Left lobe of liver (tissue), 2 donors: Measurements from ENCODE around the gene PI4K2A. TPM values are rescaled to one million over a fixed set of nuclear protein-coding genes. Genes with fewer than 3 reads are reported as not detected.

Experiments used
- ATAC-seq: fragments of 200-7000 bp; cut with Tn5 transposase; one replicate; pipeline ENCODE4 v1.9.1; 2020; ENCODE audit warnings: mild to moderate bottlenecking, moderate library complexity
- DNase-seq: peaks from one replicate; pipeline ENCODE4 v3.0.0-alpha.2; 2020; ENCODE audit warnings: low spot score
- total RNA-seq: library from RNA; stranded (reverse); gene quantifications from one replicate; pipeline ENCODE4 v1.2.1, GENCODE V29; 2021
- donor health status: DM: no; HTN: no; CAD: no; lungs with moderate emphysema.
- donor health status: DM: no; HTN: yes; CAD: no.

PI4K2A gene
- total RNA-seq, 1 donor from 2014 or later: 5.6 TPM

DNA sequence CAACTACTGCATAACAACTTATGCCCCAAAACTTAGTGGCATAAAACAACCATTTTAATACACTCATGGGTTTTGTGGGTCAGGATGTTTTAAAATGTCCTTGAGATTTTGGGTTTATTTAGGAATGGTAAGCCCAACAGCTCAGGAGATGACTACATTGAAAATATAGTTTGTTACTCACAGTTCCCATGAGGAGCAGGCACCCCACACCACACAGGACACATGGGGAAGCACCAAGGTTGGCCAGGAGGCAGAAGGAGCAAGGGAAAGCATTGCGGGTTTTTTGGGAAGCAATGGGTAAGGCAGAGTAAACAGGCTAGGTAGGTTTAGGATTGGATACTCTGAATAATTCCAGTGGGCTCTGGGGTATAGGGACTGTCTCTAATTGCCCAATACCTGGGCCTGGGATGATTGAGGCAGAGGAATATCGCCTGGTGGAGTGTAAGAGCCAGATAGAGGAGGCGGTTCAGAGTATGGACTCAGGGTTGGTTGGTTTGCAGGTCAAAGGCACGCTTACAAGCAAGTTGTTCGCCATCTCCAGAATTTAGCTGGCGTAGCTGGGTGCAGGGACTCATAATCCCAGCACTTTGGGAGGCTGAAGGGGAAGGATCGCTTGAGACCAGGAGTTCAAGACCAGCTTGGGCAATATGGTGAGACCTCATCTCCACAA is 63.1 kb downstream of the PI4K2A start:
- DNase-seq (no peak), ATAC-seq (no peak)

DNA sequence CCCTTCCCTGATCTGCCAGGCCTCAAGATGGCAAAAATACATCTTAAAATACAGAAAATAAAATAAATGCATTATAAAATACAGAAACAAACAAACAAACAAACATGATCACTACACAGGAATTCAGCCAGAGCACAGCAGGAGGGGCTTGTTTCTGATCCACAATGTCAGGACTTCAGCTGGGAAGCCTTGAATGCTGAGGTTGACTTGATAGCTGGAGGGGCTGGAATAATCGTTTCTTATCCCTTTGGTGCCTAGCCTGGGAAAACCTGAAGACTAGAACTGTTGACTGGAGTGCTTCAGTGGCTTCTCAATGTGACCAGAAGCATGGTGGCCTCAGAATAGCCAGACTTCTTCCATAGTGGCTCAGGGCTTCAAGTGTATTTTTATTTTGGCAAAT is 63.9 kb downstream of the PI4K2A start:
- no peak for DNase-seq

DNA sequence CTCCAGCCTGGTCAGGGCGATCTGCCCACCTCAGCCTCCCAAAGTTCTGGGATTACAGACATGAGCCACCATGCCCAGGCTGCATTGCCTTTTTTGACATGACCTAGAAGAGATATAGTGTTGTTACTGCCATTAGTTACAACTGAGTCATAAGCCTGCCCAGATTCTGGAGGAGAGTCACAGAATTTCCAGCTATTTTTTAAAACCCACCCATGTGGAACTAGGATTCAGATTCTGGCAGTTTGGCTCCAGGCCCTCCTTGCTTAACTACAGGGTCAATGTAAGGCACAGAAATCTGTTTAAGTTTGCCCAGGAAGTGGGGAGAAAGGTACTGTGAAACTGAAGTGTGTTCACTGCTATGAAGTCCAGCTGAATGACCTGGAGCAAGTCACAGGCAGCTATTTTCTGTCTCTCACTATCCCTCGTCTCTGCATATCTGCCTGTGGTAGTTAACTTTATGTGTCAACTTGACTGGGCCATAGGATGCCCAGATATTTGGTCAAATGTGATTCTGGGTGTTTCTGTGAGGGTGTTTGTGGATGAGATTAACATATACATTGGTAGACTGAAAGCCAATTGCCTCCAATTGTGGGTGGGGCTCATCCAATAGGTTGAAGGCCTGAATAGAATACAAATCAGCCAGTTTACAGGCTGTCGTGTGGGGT is 64.7 kb downstream of the PI4K2A start:
- DNase-seq (no peak), ATAC-seq (no peak)

More for the DNA sequence above, 63.9 kb downstream of the PI4K2A start:
- no peak for ATAC-seq

DNA sequence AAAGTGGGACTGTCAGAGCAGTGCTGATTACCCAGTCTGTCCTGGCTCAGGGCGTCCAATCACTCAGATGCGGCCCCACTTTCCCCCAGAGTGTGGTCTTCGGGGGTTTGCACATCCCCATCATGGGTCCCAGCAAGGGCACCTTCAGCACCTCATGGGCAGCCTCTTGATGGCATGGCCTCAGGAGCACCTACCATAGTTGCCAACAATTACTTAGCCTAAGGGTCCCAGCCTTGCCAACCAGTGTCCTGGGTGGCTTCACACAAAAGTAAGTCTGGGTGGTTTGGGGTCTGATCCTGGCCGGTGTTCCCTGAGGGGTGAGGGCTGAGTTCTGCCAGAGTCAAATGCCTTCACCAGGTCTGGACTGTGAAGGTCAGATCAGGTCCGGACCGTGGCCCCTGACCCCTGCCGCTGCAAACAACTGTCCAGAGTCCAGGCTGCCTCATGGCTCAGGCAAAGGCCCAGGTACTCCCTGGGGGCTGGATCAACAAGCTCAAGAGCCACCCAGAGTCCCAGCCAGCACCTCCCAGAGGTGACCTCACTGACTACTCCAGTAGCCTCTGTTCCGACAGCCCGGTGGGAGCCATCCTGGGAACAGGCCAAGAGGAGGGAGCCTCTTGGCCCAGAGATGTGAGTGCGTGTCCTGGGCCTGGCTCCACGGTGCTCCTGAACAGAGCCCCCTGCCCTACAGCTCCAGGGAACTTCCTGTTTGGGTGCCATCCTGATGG is 66.8 kb downstream of the PI4K2A start:
- DNase-seq (peak; percentile 89), ATAC-seq (peak; percentile 95)

DNA sequence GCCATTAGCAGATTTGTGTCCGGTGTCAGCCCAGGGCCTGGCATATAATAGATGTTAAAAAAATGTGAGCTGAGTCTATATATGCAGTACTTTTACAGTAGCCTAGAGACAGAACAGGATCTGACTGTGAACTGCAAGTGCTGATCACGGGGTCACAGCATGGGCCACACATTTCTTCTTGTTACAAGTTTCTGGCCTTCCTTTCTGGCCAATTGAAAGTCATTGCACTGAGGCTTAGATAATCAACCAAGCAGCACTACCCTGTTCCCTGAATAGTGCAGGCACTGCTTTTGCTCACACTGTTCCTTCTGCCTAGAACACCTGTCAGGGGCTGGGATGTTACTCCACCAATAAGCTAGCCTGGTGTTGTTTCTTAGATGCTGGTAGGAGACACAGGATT is 67.7 kb downstream of the PI4K2A start:
- no peak for ATAC-seq
- DNase-seq: no peak

DNA sequence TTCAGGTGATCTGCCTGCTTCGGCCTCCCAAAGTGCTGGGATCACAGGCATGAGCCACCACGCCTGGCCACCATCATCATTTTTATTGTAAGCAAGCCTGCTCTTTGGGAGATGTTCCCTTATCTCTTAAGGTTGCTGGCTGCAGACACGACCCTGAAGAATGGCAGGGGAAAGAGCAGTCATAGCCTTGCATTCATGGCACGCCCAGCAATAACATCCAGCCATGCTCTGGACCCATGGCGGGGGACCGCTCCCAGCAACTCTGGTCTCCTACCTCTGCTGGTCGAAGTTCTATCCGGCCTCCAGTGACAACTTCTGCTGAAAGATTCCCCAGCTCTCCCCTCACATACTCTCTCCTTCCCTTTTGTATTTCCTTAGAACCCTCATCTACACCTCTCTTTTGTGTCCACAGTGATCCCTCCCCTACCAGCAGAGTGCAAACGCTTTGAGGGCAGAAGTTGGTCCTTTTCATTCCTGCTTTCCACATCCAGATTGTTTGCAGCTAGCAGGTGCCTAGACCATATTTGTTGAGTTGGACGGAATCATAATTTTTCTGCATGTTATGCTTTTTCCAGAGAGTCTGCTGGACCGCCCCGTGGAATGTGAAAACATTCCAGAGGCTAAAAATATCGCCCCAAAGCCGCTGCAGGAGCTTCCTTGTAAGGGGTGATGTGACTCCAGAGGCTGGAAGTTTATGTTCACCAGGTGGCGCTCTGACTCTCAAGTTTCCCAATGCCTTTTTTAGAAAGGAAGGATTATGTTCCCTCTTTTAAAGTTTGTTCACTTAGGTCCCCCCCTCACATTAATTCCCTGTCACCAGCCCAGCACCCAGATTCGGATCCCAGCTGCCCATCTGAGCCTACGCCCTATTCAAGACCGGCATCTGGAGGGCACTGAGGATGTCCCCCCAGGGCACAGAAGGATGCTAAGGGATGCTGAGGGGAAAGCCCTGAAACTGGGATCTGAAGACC is 68.8 kb downstream of the PI4K2A start:
- ATAC-seq (peak; percentile 26), DNase-seq (no peak)

DNA sequence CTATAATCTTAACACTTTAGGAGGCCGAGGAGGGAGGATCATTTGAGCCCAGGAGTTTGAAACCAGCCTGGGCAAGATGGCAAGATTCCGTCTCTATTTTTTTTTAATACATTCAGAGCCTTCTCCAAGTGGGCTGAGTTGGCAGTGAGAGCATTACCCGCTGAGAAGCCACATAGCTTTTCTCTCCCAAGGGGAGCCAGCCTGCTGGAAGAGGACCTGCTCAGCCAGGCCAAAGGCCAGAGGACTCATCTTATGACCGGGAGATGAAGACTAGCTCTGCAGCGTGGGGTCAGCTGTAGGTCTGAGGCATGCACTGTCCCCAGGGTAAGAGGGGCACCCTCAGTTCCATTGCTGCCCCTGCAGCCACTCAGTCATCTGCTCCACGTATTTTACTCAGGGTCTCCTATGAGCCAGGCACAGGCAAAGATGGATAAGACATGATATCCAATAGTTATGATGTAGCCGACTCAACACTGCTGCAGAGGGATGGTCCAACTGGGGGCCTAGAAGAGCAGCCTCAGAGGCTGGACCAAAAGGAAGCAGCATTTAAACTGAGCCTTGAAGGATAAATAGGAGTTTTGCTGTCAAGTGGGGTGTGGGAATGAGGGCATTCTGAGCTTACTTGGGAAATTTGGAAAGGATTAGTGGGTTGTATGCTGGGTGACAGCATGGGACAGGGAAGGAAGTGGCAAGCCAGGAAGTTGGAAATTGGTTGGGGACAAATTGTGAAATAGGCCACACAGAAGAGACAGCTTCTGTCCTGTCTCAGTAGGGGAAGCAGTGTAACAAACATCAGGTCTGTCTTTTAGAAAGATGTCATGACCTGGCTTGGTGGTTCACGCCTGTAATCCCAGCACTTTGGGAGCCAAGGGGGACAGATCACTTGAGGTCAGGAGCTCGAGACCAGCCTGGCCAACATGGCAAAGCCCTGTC is 71.4 kb downstream of the PI4K2A start:
- DNase-seq (no peak), ATAC-seq (no peak)

DNA sequence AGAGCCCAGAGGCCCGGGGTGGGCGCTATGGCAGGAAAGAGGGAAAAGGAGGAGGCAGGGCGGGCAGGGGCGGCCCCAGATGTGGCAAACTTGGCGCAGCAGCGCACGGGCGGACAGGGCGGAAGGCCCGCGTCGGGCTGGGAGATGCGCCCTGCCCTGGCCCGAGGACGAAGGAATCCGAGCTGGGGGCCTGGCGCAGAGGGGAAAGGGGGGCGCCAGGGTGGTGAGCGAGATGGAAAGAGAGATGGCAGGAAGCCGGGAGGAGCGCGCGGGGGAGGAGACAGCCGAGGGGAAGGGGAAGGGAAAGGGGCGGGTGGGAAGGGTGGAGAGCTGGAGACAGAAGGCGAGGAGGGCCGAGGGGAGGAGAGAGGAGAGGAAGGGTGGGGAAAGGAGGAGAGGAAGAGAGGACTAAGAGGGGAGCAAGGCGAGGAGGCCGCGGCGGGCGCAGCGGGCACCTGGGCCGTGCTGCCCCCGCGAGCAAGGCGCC is 72.9 kb downstream of the PI4K2A start, which contains the start of gene MARVELD1:
Gene MARVELD1 (plus strand): TSS at position 392 of the 487 bp plus-strand sequence. CDS start 147 bp downstream, outside the sequence.
- ATAC-seq: no peak
- DNase-seq: no peak

DNA sequence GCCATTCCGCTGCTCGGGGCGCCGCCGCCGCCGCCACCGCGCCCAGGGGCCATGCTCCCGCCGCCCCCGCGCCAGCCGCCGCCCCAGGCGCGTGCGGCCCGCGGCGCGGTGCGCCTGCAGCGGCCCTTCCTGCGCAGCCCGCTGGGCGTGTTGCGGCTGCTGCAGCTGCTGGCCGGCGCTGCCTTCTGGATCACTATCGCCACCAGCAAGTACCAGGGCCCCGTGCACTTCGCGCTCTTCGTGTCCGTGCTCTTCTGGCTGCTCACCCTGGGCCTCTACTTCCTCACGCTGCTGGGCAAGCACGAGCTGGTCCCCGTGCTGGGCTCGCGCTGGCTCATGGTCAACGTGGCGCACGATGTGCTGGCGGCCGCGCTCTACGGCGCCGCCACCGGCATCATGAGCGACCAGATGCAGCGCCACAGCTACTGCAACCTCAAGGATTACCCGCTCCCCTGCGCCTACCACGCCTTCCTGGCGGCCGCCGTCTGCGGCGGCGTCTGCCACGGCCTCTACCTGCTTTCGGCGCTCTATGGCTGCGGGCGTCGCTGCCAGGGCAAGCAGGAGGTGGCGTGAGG is 73.4 kb downstream of the PI4K2A start:
- DNase-seq (peak; percentile 80), ATAC-seq (peak; percentile 76)

DNA sequence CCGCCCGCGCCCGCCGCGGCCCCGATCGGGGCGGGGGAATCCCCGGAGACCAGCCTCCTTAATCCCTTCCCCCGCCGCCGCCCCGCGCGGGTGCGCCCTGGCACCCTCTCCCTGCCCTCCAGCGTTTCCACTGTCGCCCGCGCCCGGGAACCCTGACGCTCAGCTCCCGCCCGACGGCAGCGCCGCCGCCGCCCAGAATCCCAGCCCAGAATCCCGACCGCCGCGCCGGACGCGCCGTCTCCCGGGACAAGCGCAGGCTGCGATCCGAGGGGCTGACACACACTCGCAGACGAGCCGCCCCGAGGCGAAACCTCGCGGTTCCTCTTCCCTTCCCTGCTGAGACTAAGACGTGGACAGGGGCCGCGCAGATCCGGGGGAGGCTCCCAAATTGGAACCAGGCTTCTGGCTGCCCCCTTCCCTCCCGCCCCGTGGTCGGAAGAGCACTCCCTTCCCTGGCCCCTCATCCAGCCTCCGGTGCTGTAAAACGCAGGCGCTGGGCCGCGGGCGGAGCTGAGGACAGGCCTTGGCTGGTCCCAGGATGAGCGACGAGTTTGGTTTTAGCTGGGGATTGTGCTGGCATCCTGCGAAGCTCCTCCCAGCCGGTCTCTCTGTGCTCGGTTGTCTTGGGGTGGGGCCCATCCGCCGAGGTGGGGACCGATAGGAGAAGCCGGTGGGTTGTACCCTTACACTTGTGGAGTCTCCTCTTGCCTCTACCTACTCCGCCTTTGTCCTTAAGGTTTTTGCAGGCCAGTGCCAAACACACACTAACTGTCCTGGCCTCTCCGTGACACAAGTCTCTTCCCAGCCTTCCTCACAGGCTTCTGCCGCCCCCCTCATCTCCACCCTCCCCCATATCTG is 74.2 kb downstream of the PI4K2A start:
- no peak for DNase-seq
- ATAC-seq: peak; percentile 15

DNA sequence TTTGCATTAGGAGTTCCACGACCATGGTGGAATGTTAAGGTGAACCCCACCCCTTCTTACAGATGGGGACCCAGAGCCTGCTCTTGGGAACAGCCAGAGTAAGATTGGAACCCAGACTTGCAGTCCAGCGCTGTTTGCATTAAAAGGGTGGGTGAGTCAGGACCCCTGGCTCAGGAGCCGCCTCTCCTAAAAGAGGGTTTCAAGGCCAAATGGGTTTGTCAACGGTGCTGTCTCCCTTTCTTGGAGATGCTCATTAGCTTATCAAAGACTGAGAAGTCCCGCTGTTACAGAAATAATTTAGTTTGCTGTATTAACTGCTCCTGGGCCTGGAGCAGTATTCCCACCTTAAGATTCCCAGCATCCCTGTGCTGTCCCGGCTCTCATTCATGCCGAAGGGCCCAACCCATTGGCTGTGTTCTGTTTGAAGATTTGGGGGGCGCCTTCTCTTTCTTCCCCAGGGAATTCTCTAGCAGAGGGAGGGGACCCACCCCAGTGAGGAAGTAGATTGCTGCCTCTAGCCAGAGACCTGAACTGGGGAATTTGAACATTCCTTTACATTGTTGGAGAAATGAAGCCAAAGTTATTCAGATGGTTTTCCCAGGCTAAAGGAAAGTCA is 74.9 kb downstream of the PI4K2A start:
- DNase-seq (no peak), ATAC-seq (no peak)

DNA sequence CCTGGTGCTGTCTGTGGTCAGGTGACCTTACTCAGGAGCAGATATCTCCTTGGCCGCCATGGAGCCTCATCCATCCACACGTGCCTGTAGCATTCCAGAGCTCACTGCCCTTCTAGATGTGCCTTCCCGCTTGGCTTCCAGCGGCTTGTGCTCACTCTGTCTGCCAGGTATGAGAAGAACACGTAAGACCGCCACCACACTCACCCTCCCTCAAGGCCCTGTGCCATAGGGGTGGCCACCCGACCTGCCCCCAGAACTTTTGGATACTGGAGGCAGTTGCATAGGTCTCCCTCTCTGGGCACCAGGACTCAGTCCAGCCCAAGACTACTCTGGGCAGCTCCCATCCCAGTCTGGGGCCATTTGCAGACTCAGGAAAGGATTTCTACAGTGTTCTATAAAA is 77.2 kb downstream of the PI4K2A start:
- ATAC-seq (no peak), DNase-seq (no peak)

DNA sequence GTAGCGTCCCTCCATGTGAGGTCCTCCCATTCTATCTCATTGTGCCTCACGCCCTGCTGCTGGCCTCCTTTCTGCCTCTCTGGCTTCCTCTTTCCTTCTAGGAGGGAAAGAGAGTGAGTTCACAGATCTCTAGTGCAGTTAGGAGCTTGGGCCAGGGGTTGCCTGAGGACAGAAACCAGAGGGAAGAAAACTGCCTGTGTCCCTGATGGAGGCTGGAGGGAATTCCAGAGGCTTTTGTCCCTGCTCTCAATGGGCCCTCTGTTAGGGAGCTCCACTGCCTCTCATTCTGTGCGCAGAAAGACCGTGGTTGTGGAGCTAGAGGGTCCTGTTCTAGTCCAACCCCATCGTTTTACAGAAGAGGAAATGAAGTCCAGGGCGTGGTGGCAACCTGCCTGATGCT is 77.7 kb downstream of the PI4K2A start:
- DNase-seq: no peak
- no peak for ATAC-seq

DNA sequence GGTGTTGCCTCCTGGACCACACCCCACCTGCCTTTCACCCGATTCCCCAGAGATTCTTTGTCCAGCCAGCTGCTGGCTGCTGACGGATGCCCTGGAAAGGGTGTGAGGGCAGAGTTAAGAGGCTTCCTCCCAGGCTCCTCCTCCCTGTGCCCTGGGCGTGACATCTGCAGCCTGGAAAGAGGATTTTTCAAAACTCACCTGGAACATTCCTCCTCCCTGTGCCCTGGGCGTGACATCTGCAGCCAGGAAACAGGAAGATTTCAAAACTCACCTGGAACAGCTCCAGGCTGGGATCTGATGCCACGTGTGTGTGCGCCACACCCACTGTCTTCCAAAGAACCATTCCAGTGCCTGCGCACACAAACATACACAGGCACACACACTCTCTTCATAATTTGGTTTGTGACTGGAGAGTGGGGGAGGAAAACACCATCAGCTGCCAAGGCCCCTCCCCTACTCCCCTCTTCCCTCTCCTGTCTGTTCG is 78.2 kb downstream of the PI4K2A start:
- ATAC-seq (peak; percentile 89), DNase-seq (peak; percentile 94)

DNA sequence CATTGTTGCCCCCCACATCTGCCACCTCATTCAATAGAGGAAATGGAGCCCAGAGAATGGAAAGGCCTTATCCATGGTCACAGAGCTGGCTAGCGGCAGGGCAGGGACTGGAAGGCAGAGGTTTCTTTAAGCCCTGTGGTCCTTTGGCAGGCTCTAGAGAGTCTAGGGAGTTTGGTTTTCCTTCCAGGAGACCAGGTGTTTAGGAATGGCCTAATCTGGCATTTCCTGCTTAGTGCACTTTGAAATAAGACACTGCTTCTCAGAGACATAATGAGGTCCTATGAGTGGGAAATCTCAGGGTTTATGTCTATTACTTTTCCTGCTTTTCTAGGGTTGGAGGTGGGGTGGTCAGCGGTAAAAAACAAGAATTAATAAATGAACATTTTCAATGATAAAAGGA is 79.1 kb downstream of the PI4K2A start:
- no peak for ATAC-seq

DNA sequence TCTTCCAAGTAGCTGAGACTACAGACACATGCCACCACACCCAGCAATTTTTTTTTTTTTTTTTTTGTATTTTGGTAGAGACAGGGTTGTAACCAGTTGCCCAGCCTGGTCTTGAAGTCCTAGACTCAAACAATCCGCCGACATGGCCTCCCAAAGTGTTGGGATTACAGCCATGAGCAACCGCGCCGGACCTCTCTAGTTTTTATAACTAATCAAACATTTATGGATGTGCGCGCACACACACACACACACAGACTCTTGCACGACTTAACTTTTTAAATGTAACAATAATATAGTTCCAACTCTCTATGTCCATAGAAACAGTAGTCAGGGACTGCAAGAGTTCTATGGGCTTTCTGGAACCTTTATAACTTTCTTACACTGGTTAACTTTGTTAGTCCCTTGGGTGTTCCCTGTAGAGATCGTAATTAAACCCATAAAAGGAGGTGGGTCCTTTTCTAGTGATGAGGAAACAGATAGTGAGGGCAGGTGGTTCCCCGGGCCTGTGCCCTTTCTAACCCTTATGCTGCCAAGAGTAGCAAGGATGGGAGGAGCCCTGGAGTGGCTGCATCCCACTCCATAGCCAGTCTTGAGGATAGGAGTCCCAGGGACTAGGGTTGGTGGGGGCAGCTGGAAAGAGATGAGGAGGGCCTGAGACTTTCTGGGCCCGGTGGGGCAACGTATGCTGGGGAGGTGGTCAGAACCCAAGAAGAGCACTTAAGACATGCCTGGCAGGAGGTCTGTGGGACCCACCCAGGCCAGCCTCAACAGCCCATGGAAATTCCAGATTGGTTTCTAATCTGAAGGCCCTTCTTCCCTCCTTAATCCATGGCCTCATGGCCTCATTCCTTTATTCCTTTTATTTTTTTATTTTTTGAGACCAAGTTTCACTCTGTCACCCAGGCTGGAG is 81.7 kb downstream of the PI4K2A start:
- DNase-seq: no peak

More for the DNA sequence above, 79.1 kb downstream of the PI4K2A start:
- DNase-seq: no peak

More for the DNA sequence above, 81.7 kb downstream of the PI4K2A start:
- no peak for ATAC-seq
